K562 (cell line): Measurements from ENCODE around the gene LBH. TPM values are rescaled to one million over a fixed set of nuclear protein-coding genes. Genes with fewer than 3 reads are reported as not detected.

Experiments
- ATAC-seq: fragments of 200-7000 bp; cut with Tn5 transposase; 3 replicates; pipeline ENCODE4 v1.9.1; 2020; ENCODE audit warnings: moderate library complexity
- BruUV-seq: library from RNA; stranded (reverse); fragments of 400-500 nt; replicated peaks from 2 replicates; lab custom pipeline; 2021; lab: Mats Ljungman, UMichigan
- CTCF ChIA-PET: fragments of 300-600 bp; formaldehyde crosslinking; extraction: SDS; loops from one replicate; lab custom pipeline; 2021; ENCODE audit warnings: low intra/inter-chr PET ratio; lab: Yijun Ruan, JAX
- POLR2A ChIA-PET: fragments of 300-600, 350-650 bp; sonication (Branson Sonifier 250); formaldehyde crosslinking; extraction: SDS; loops from one replicate; lab custom pipeline; 2021; ENCODE audit warnings: antibody characterized with exemption, inconsistent platforms; lab: Yijun Ruan, JAX
- DNase-seq, 4 experiments: peaks; one replicate each; pipeline versions ENCODE4 v3.0.0 to v3.0.0-alpha.2; 2011 to 2018; ENCODE audit warnings: low spot score in 3 of 4, mixed read lengths in 3 of 4; ENCODE audit errors: extremely low read depth in 1 of 4
- FAIRE-seq: peaks from 2 replicates; lab custom pipeline; 2011; peaks lifted over from hg19 to GRCh38; lab: Jason Lieb, UNC
- H2AFZ ChIP-seq: 2 replicates; pipeline ENCODE4 v1.6.0; 2011; ENCODE audit warnings: low read depth, low read length, control low read depth, inconsistent platforms
- H3K27ac ChIP-seq: fragments of 200-600 bp; 3 replicates; pipeline ENCODE4 v1.8.0; 2011; ENCODE audit warnings: low read depth, mild to moderate bottlenecking, control low read depth, inconsistent platforms, low read length, moderate library complexity, mixed read lengths; ENCODE audit errors: extremely low read depth
- H3K27me3 ChIP-seq, 2 experiments: fragments of 300-600 bp in 1 of 2; 2 replicates in 1 of 2; 3 replicates in 1 of 2; pipeline versions ENCODE4 v1.6.0 to v1.8.0; 2011; ENCODE audit warnings: inconsistent platforms in 2 of 2, low read length in 2 of 2, mild to moderate bottlenecking in 1 of 2, mixed read lengths in 1 of 2, moderate library complexity in 1 of 2; ENCODE audit not compliant: control insufficient read depth in 2 of 2, insufficient read depth in 2 of 2
- H3K36me3 ChIP-seq: fragments of 300-600 bp; 3 replicates; pipeline ENCODE4 v1.8.0; 2011; ENCODE audit warnings: mild to moderate bottlenecking, low read length, inconsistent platforms; ENCODE audit not compliant: control insufficient read depth, insufficient read depth
- H3K4me1 ChIP-seq, 2 experiments: fragments of 200-600 bp in 1 of 2; replicated peaks in 1 of 2; 2 replicates in 1 of 2; 3 replicates in 1 of 2; pipeline versions ENCODE4 v1.5.1 to v1.8.0; 2011; ENCODE audit warnings: inconsistent platforms in 2 of 2, low read length in 2 of 2, mild to moderate bottlenecking in 1 of 2, mixed read lengths in 1 of 2, moderate library complexity in 1 of 2; ENCODE audit not compliant: control insufficient read depth in 2 of 2, insufficient read depth in 2 of 2
- H3K4me2 ChIP-seq: 2 replicates; pipeline ENCODE4 v1.6.1; 2011; ENCODE audit warnings: low read length, control low read depth, inconsistent platforms, mixed read lengths; ENCODE audit not compliant: insufficient read depth
- H3K4me3 ChIP-seq: fragments of 200-600 bp; sonication (generic), shearing (Covaris generic); 2 replicates; pipeline ENCODE4 v1.5.1; 2016; ENCODE audit warnings: control low read depth, inconsistent platforms
- H3K79me2 ChIP-seq: fragments of 200-600 bp; 3 replicates; pipeline ENCODE4 v1.8.0; 2011; ENCODE audit warnings: low read length, inconsistent platforms; ENCODE audit not compliant: control insufficient read depth, insufficient read depth
- H3K9ac ChIP-seq, 2 experiments: 2 replicates each; pipeline versions ENCODE4 v1.6.0 to v1.6.1; 2011; ENCODE audit warnings: low read depth in 2 of 2, low read length in 2 of 2, control low read depth in 1 of 2, inconsistent platforms in 1 of 2, mild to moderate bottlenecking in 1 of 2, mixed read lengths in 1 of 2; ENCODE audit not compliant: insufficient read depth in 1 of 2
- H3K9me1 ChIP-seq: one replicate; pipeline ENCODE4 v1.6.0; 2011; ENCODE audit warnings: inconsistent platforms, mild to moderate bottlenecking, low read length, moderate library complexity; ENCODE audit not compliant: control insufficient read depth, insufficient read depth
- H3K9me3 ChIP-seq: replicated peaks from 2 replicates; pipeline ENCODE4 v1.5.1; 2011; ENCODE audit warnings: low read depth, low read length, inconsistent platforms; ENCODE audit not compliant: control insufficient read depth, insufficient read depth
- H4K20me1 ChIP-seq: replicated peaks from 2 replicates; pipeline ENCODE4 v1.6.1; 2011; ENCODE audit warnings: low read length, inconsistent platforms, mixed read lengths; ENCODE audit not compliant: control insufficient read depth, insufficient read depth
- EWSR1 ChIP-seq: fragments of 450-650 bp; IDR thresholded peaks from 2 replicates; pipeline ENCODE4 v1.6.1; 2018; ENCODE audit warnings: borderline replicate concordance, mild to moderate bottlenecking, low read depth, moderate library complexity; ENCODE audit not compliant: partially characterized antibody
- FOXK2 ChIP-seq, 2 experiments: fragments of 450-650 bp; IDR thresholded peaks in 1 of 2; conservative IDR thresholded peaks in 1 of 2; 2 replicates each; pipeline ENCODE4 v1.6.1; 2016; ENCODE audit warnings: low read depth in 2 of 2, mild to moderate bottlenecking in 1 of 2
- PKNOX1 ChIP-seq: fragments of 450-650 bp; IDR thresholded peaks from 2 replicates; pipeline ENCODE4 v1.6.1; 2016
- RBM34 ChIP-seq: fragments of 200-400 bp; formaldehyde crosslinking; IDR thresholded peaks from 2 replicates; pipeline ENCODE4 v1.6.1; 2018; ENCODE audit warnings: low read length, borderline replicate concordance; ENCODE audit not compliant: insufficient read depth
- SNRNP70 ChIP-seq: fragments of 200-400 bp; formaldehyde crosslinking; optimal IDR thresholded peaks from 2 replicates; pipeline ENCODE3; 2017; ENCODE audit warnings: low read depth, low read length
- WHSC1 ChIP-seq: IDR thresholded peaks from one replicate; pipeline ENCODE4 v1.6.1; 2012; ENCODE audit warnings: low read length, control low read depth, inconsistent platforms
- ZBTB7A ChIP-seq: IDR thresholded peaks from 2 replicates; pipeline ENCODE4 v1.6.1; 2011; ENCODE audit warnings: low read depth, mild to moderate bottlenecking, low read length, moderate library complexity, borderline replicate concordance; ENCODE audit not compliant: control insufficient read depth
- ZC3H11A ChIP-seq: IDR thresholded peaks from 2 replicates; pipeline ENCODE4 v1.6.1; 2012; ENCODE audit warnings: low read depth, low read length, improper control_type of control experiment
- ZFP30 ChIP-seq: fragments of 250-450 bp; sonication (Bioruptor Pico); IDR thresholded peaks from 2 replicates; pipeline ENCODE4 v1.8.0; 2022; ENCODE audit warnings: moderate library complexity, mild to moderate bottlenecking, inconsistent platforms, borderline replicate concordance
- ZNF184 ChIP-seq: sonication (generic); formaldehyde crosslinking; IDR thresholded peaks from 2 replicates; pipeline ENCODE4 v1.5.0; 2020; ENCODE audit warnings: missing genetic modification reagents
- ZNF3 ChIP-seq: fragments of 250-450 bp; sonication (Bioruptor Pico); IDR thresholded peaks from 2 replicates; pipeline ENCODE4 v1.5.0; 2021; ENCODE audit warnings: mild to moderate bottlenecking, moderate library complexity
- ZNF384 ChIP-seq: IDR thresholded peaks from 2 replicates; pipeline ENCODE4 v1.6.1; 2012; ENCODE audit warnings: low read depth, low read length, improper control_type of control experiment
- WGBS: fragments of 100-300 bp; shearing (Covaris generic); methylation state at CpG from one replicate; pipeline ENCODE4 v1.1.6; 2016; ENCODE audit warnings: low coverage, mixed read lengths; ENCODE audit not compliant: insufficient coverage; ENCODE audit errors: missing lambda C conversion rate; 5-methylcytosine and 5-hydroxymethylcytosine counted together
- in situ Hi-C: fragments of 300-500 bp; cut with MboI; formaldehyde crosslinking; loops from 4 replicates; pipeline ENCODE4 v1.15.0; 2018; ENCODE audit warnings: inconsistent platforms, mixed read lengths
- intact Hi-C: fragments of 100-400 bp; cut with micrococcal nuclease; formaldehyde crosslinking; loops from 2 replicates; pipeline ENCODE4 v1.14.2; 2022
- polyA plus RNA-seq, 8 experiments: library from polyadenylated mRNA; depleted of rRNA in 4 of 8; stranded (reverse) in 5 of 8; unstranded in 3 of 8; fragments of >200 nt; fragmentation: Nextera tagmentation in 2 of 8; fragmentation: Illumina TruSeq in 1 of 8; extraction: Ambion mirVana in 2 of 8; extraction: Trizol in 1 of 8; gene quantifications; 2 replicates each; pipeline versions ENCODE4 v1.2.1 to v1.2.3, GENCODE V29; 2011 to 2014; ENCODE audit warnings: inconsistent platforms in 1 of 8, missing spikeins in 1 of 8
- total RNA-seq, 7 experiments: library from RNA; depleted of rRNA in 6 of 7; stranded (reverse); fragments of >200 nt in 6 of 7; fragmentation: Illumina TruSeq in 2 of 7; extraction: Trizol in 2 of 7; gene quantifications; 2 replicates each; pipeline versions ENCODE4 v1.2.1 to v1.2.3, GENCODE V29; 2011 to 2021; ENCODE audit warnings: low replicate concordance in 1 of 7
- TF ChIP-seq, protein P1 (sequence below): sonication (generic); formaldehyde crosslinking; IDR thresholded peaks from 2 replicates; pipeline ENCODE4 v1.9.0; 2022; ENCODE audit warnings: mild to moderate bottlenecking, missing genetic modification reagents

The LBH gene
- total and polyA plus RNA-seq, 9 of the 15 experiments (the other 6 are each of a cell fraction or from before 2014, with no cell fraction given), result 3.1 to 13.4 (median 7.4) TPM

- H3K9me3 ChIP-seq, result no peaks in the 10 kb centered on the region
- no peak for FAIRE-seq
- DNase-seq, result no peak
- no TSS peak for BruUV-seq
- H3K4me1 ChIP-seq, result peaks cover 22 to 27% of the 10 kb centered on the region in 2 experiments; a peak in 4 of 5 replicates
- no peaks in the 10 kb centered on the region for H4K20me1 ChIP-seq
- H3K4me2 ChIP-seq, result no peak overlapping the region
- H3K27ac ChIP-seq, result no peak overlapping the region
- no peaks in the 10 kb centered on the region for H3K79me2 ChIP-seq
- no peak for ATAC-seq
- H3K9me1 ChIP-seq, result no peaks in the 10 kb centered on the region
- in situ Hi-C loops, result no loop called here
- H2AFZ ChIP-seq, result 0 out of 2 replicates have a peak overlapping the region, but pooled peaks have one; percentile 56
- no peak for TF ChIP-seq ZNF384
- no peak for TF ChIP-seq ZNF3
- no peak for TF ChIP-seq RBM34
- no peak for TF ChIP-seq PKNOX1
- TF ChIP-seq WHSC1, result no peak
- H3K36me3 ChIP-seq, result no peaks in the 10 kb centered on the region
- H3K9ac ChIP-seq, result no peak overlapping the region
- H3K4me3 ChIP-seq, result no peak overlapping the region
- ChIA-PET POLR2A (interaction anchor here (1.1 kb wide), 1 partner anchor 36 kb away, joined by 3 read pairs; no protein-coding TSS in a partner anchor), CTCF (no interaction called here)
- 61% methylated on average over 5 of the region's 5 CpGs for WGBS
- H3K27me3 ChIP-seq, result no peaks in the 10 kb centered on the region
- intact Hi-C loops, result no loop called here
Observed at GRCh38 chr2:30269771-30270145, 38.4 kb downstream of the LBH start.

- H3K9me3 ChIP-seq, result no peaks in the 10 kb centered on the region
- intact Hi-C loops, result no loop called here
- in situ Hi-C loops, result no loop called here
- no peak for DNase-seq
- no peaks in the 10 kb centered on the region for H3K79me2 ChIP-seq
- H3K9ac ChIP-seq, result no peak overlapping the region
- ChIA-PET CTCF (no interaction called here), POLR2A (no interaction called here)
- 0 out of 2 replicates have a peak overlapping the region, but pooled peaks have one; percentile 56 for H2AFZ ChIP-seq
- peaks cover 22 to 27% of the 10 kb centered on the region in 2 experiments; a peak in 4 of 5 replicates for H3K4me1 ChIP-seq
- no peak overlapping the region for H3K27ac ChIP-seq
- no peaks in the 10 kb centered on the region for H3K9me1 ChIP-seq
- no TSS peak for BruUV-seq
- no peak overlapping the region for H3K4me3 ChIP-seq
- TF ChIP-seq, protein P1, sequence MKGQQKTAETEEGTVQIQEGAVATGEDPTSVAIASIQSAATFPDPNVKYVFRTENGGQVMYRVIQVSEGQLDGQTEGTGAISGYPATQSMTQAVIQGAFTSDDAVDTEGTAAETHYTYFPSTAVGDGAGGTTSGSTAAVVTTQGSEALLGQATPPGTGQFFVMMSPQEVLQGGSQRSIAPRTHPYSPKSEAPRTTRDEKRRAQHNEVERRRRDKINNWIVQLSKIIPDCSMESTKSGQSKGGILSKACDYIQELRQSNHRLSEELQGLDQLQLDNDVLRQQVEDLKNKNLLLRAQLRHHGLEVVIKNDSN, result no peak
- TF ChIP-seq FOXK2 (conservative IDR thresholded peaks at IDR 0.05 in 1 of 2, IDR thresholded peaks at IDR 0.05 in 1 of 2; ENCODE audit: low read depth in 2 of 2) (no peak), ZFP30 (no peak), SNRNP70 (no peak), ZNF184 (no peak), EWSR1 (no peak), ZC3H11A (no peak), ZBTB7A (no peak)
- H3K27me3 ChIP-seq, result no peaks in the 10 kb centered on the region
- H3K4me2 ChIP-seq, result no peak overlapping the region
- no peak for ATAC-seq
- FAIRE-seq, result no peak
- 43% methylated on average over 3 of the region's 3 CpGs for WGBS
- H4K20me1 ChIP-seq, result no peaks in the 10 kb centered on the region
- no peaks in the 10 kb centered on the region for H3K36me3 ChIP-seq
Observed at GRCh38 chr2:30270166-30270565, 38.8 kb downstream of the LBH start.
